Adrenal gland (tissue), 12 donors: Measurements from ENCODE around the gene TMEM26. TPM values are rescaled to one million over a fixed set of nuclear protein-coding genes. Genes with fewer than 3 reads are reported as not detected.
A peak's percentile ranks its signal among the peaks of the same experiment; 100 is the strongest.

Experiments
- DNase-seq, 7 donors: peaks; one replicate each; pipeline ENCODE4 v3.0.0-alpha.2; 2019 to 2020
- H3K27ac ChIP-seq, 5 donors: fragments of 200-600 bp; sonication (generic) in 4 of 5; 1 replicate in 3 of 5; 2 replicates in 2 of 5; pipeline versions ENCODE4 v1.5.1 to v1.8.0; 2016 to 2020; ENCODE audit warnings: mild to moderate bottlenecking in 1 of 5
- H3K27me3 ChIP-seq: fragments of 200-600 bp; 2 replicates; pipeline ENCODE4 v1.8.0; 2021
- H3K36me3 ChIP-seq, 2 donors: fragments of 200-600 bp; replicated peaks in 1 of 2; 1 replicate in 1 of 2; 2 replicates in 1 of 2; pipeline versions ENCODE4 v1.5.1 to v1.8.0; 2018 to 2022
- H3K4me1 ChIP-seq, 2 donors: fragments of 200-600 bp; replicated peaks in 1 of 2; 1 replicate in 1 of 2; 2 replicates in 1 of 2; pipeline versions ENCODE4 v1.5.1 to v1.8.0; 2018 to 2021
- H3K4me3 ChIP-seq, 4 donors: fragments of 200-600 bp; sonication (generic) in 3 of 4; one replicate each; pipeline ENCODE4 v1.5.1; 2016 to 2018
- H3K9me3 ChIP-seq, 3 donors: fragments of 200-600 bp; sonication (generic) in 1 of 3; replicated peaks in 1 of 3; 1 replicate in 2 of 3; 2 replicates in 1 of 3; pipeline versions ENCODE4 v1.5.1 to v1.8.0; 2016 to 2021
- CTCF ChIP-seq, 6 experiments: fragments of 450-650 bp in 4 of 6; fragments of 200-600 bp in 2 of 6; sonication (generic) in 1 of 6; IDR thresholded peaks; 1 replicate in 5 of 6; 2 replicates in 1 of 6; pipeline versions ENCODE4 v1.5.1 to v1.8.0; 2016 to 2021; ENCODE audit warnings: antibody characterized with exemption in 6 of 6, mild to moderate bottlenecking in 2 of 6, moderate library complexity in 1 of 6
- POLR2A ChIP-seq, 2 donors: fragments of 450-650 bp; IDR thresholded peaks; one replicate each; pipeline ENCODE4 v1.6.1; 2017; ENCODE audit warnings: antibody characterized with exemption in 2 of 2, mild to moderate bottlenecking in 2 of 2, moderate library complexity in 1 of 2
- WGBS, 4 donors: extraction: QIAGEN DNeasy Blood & Tissue Kit in 2 of 4; methylation state at CpG; one replicate each; pipeline versions ENCODE4 v1.1.5 to v1.1.7; 2013 to 2017; 5-methylcytosine and 5-hydroxymethylcytosine counted together
- intact Hi-C, 2 donors: fragments of 100-400 bp; cut with DNase I; formaldehyde crosslinking; loops; one replicate each; pipeline versions ENCODE4 v1.14.1 to v1.15.0; 2022 to 2023
- polyA plus RNA-seq, 3 donors: library from polyadenylated mRNA; stranded (reverse); fragments of 200-250 nt in 2 of 3; fragments of 350-450 nt in 1 of 3; fragmentation: Illumina TruSeq in 1 of 3; extraction: RNeasy Lipid Tissue Mini Kit (QIAGEN cat#74804) in 1 of 3; gene quantifications; one replicate each; pipeline ENCODE4 v1.2.3, GENCODE V29; 2013 to 2014
- total RNA-seq, 9 donors: library from RNA; depleted of rRNA in 4 of 9; stranded (reverse); fragments of >200 nt in 4 of 9; fragments of 120-200 nt in 1 of 9; fragmentation: NEBNext Ultra II Directional in 1 of 9; extraction: Animal tissue kit (Norgen Biotek cat#: 25700) in 1 of 9; gene quantifications; one replicate each; pipeline versions ENCODE4 v1.1.0 to v1.2.4, GENCODE V29; 2013 to 2023
- donor health status: healthy with polysubstance abuse.
- donor health status: Bipolar disorder and iron deficiency.
- donor health status: DM: yes; HTN: yes; CAD: no.
- donor health status: DM: no; HTN: no; CAD: no.
- donor health status: DM: no; HTN: no; CAD: no.
- donor health status: DM: yes; HTN: yes; CAD: no.

TMEM26 gene
- total and polyA plus RNA-seq, 12 donors = 0.36 to 51.7 (median 1.9) TPM

- WGBS, 4 donors = 83 to 91% (median 89%) methylated on average over 1 of the region's 1 CpG
- Histone ChIP-seq H3K27me3 (no peaks in the 10 kb centered on the region), H3K4me1 (peaks cover 13 to 14% of the 10 kb centered on the region in 2 donors), H3K27ac (no peak overlapping the region), H3K36me3 (no peaks in the 10 kb centered on the region), H3K4me3 (no peak overlapping the region), H3K9me3 (no peaks in the 10 kb centered on the region)
- DNase-seq = no peak
- intact Hi-C loops = no loop called here
- TF ChIP-seq POLR2A (IDR thresholded peaks at IDR 0.05) = no peak
- TF ChIP-seq CTCF (IDR thresholded peaks at IDR 0.05) = no peak
These were observed 52.7 kb downstream of the TMEM26 start for GRCh38 chr10:61400524-61400923.

GRCh38 chr10:61399406-61399805 is 53.8 kb downstream of the TMEM26 start:
- H3K4me3 ChIP-seq = no peak overlapping the region
- TF ChIP-seq CTCF (IDR thresholded peaks at IDR 0.05) (no peak), POLR2A (IDR thresholded peaks at IDR 0.05) (no peak)
- no peaks in the 10 kb centered on the region for H3K36me3 ChIP-seq
- no peaks in the 10 kb centered on the region for H3K9me3 ChIP-seq
- H3K4me1 ChIP-seq = peaks cover 13 to 14% of the 10 kb centered on the region in 2 donors
- H3K27me3 ChIP-seq = no peaks in the 10 kb centered on the region
- intact Hi-C loops = no loop called here
- no peak overlapping the region for H3K27ac ChIP-seq
- no peak for DNase-seq

- no peaks in the 10 kb centered on the region for H3K27me3 ChIP-seq
- DNase-seq = no peak
- H3K4me1 ChIP-seq = peaks cover 13 to 14% of the 10 kb centered on the region in 2 donors
- intact Hi-C loops = no loop called here
- H3K36me3 ChIP-seq = no peaks in the 10 kb centered on the region
- peak overlapping the region; percentile 10 to 72 (median 65) for H3K27ac ChIP-seq
- H3K4me3 ChIP-seq = no peak overlapping the region
- no peaks in the 10 kb centered on the region for H3K9me3 ChIP-seq
- no peak for TF ChIP-seq CTCF (IDR thresholded peaks at IDR 0.05)
- 81 to 83% (median 82%) methylated on average over 2 of the region's 2 CpGs for WGBS, 4 donors
These were observed 54.6 kb downstream of the TMEM26 start for GRCh38 chr10:61398366-61399129.

GRCh38 chr10:61397175-61397986 is 55.8 kb downstream of the TMEM26 start:
- no peaks in the 10 kb centered on the region for H3K36me3 ChIP-seq
- no peaks in the 10 kb centered on the region for H3K27me3 ChIP-seq
- intact Hi-C loops = no loop called here
- H3K4me1 ChIP-seq = peaks cover 13 to 14% of the 10 kb centered on the region in 2 donors
- TF ChIP-seq POLR2A (IDR thresholded peaks at IDR 0.05) (no peak), CTCF (IDR thresholded peaks at IDR 0.05) (no peak)
- no peaks in the 10 kb centered on the region for H3K9me3 ChIP-seq
- 23 to 36% (median 24%) methylated on average over 7 of the region's 7 CpGs for WGBS, 4 donors
- no peak for DNase-seq
- peak overlapping the region in 2 of 4 donors; percentile 27 to 44 for H3K4me3 ChIP-seq
- peak overlapping the region; percentile 10 to 72 (median 65) for H3K27ac ChIP-seq
